COLO829 (cell line): ENCODE results near the gene PLD5.
"Not testable (repeated sequence)": the region's sequence is repeated elsewhere in the genome, so short reads cannot be mapped to it uniquely, and the experiment has no call there.

Source experiments
- DNase-seq: peaks from one replicate; pipeline ENCODE4 v3.0.0; 2012; ENCODE audit warnings: low spot score

The PLD5 gene

DNA sequence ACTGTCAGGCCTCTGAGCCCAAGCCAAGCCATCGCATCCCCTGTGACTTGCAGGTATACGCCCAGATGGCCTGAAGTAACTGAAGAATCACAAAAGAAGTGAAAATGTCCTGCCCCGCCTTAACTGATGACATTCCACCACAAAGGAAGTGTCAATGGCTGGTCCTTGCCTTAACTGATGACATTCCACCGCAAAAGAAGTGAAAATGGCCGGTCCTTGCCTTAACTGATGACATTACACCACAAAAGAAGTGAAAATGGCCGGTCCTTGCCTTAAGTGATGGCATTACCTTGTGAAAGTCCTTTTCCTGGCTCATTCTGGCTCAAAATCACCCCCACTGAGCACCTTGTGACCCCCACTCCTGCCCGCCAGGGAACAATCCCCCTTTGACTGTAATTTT lies 314.2 kb downstream of the PLD5 start:
- DNase-seq = not testable (repeated sequence)

DNA sequence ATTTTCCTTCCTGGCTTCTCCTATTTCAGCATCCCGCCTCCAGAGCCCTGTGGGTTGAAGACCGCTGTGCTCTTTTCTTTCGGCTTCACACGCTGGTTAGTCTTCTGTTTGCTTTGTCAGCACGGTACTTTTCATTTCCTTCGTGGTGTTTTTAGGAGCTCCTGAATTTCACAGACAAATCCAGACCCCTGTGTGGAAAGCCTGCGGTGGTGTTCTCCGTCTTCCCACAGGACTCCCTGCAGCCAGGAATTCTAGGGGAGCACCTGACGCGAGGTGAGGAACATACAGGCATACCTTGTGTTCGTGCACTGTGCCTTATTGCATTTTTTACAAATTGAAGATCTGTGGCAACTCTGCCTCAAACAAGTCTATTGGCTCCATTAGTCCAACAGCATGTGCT lies 315.4 kb downstream of the PLD5 start:
- DNase-seq = no peak

DNA sequence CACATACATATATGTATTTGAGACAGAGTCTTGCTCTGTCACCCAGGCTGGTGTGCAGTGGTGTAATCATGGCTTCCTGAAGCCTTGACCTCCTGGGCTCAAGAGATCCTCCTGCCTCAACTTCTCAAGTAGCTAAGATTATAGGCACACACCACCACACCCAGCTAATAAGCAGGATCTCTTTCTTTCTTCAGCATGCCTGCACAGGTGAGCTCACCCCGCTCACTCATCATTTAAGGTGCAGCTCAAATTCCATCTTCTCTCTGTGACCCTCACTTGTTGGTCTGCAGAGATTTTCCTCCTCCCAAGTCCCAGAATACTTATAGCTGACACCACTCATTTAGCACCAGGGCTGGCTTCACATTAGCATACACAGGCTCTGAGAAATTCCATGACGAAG lies 316.5 kb downstream of the PLD5 start:
- no peak for DNase-seq

DNA sequence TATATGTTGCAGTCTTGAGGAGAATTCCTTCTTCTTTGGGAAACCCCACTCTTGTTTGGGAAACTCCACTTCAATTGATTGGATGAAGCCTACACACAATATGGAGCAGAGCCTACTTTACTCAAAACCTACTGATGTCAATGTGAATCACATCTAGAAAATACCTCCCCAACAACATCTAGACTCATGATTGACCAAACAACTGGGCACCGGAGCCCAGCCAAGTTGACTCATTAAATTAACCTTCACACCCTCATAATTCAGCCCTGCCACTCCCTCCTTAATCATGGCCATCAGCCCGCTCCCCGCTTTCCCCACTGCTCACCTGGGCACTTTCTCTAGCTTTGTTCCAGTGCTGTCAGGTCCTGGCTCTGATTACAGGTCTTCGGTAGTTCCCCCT lies 317.5 kb downstream of the PLD5 start:
- no peak for DNase-seq

DNA sequence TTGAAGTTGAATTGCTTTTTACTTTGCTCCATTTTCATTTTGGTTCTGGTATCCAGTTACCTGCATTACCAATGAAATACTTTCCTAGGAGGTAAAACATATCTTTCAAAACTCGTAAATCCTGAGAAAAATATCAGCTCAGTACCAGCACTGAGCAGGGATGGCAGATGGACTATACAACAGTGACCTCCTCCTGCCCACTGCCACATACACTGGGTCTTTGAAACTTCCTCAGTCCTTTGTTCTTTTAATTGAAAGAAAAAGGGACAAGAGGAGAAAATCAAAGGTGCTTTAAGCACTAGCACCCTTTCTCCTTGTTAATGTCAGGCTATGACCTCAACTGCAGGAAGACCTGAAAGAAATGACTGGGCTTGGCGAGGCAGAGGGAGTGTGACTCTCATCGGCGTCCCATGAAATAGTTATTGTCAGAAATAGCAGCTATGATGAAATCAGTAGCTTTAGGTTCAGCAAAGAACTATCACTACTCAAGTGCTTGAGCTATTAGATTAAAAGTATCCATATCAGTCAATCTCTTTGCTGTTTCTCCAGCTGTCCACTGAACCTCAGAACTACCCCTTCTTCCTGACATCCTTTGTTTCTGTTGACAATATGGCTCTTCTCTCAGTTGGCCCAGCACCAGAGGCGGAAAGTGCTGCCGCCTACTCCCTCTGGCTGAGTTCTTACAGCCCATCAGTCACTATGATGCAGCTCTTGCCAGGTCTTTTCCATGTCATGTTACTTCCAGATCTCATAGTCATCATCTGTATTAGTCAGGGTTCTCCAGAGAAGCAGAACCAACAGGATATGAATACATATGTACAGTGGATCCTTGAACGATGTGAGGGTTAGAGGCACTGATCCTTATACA lies 318.6 kb downstream of the PLD5 start:
- peak; percentile 50 for DNase-seq

DNA sequence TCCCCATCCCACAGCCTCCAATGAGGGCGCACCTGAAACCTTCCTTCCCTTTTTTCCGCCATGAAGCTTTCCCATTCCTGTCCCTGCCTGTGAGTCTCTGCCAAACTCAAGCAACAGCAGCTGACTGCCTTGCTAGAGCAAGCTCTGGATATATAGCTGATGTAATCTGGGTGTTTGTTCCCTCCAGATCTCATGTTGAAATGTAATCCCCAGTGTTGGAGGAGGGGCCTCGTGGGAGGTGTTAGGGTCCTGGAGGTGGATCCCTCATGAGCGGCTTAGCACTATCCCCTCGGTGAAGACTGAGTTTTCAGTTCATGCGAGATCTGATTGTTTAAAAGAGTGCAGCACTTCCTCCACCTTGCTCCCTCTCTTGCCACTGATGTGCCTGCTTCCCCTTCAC lies 321.2 kb downstream of the PLD5 start:
- DNase-seq = no peak

DNA sequence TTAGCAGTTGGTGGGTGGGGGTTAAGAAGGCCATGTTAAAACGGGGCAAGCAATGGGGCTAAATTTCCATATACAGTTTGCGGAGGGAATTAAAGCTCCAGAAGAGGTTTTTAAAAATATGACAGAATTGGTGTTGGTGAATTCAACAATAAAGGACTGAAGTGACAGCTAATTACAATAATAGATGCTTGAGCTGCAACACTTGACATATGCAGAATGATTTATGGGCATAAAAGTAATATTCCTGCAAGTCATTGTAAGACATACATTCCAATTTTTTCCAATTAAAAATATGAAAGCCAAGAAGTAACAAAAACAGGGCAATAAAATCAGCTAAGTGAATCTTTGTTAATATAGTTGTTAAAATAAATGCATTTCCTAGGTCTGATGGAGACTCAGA lies 323.4 kb downstream of the PLD5 start:
- no peak for DNase-seq

DNA sequence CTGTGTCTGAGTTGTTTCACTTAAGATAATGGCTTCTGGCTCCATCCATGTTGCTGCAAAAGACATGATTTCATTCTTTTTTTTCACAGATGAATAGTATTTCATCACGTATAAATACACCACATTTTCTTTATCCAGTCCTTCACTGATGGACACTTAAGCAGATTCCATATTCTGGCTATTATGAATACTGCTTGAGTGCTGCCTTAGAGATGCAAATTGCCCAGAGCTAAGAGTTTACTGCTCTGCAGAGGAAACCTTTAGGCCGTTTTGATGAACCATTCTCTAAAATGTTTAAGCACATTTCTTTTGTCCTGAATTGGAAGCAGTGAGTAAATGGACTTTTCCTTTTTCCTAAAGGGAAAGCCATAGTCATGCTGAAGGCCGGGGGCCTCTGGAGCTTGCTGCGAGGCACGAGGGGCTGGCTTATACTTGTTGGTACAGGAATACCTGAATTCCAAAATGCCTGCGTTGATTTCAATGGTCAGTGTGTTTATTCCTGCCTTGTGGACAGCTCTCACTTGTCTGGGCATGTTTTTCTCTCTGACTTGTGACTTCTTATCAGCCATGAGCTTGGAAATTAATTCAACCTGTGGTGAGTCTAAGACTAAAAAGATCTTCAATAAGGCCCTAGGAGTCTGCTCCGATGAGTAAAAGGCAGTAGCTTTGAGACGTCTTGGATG lies 324.6 kb downstream of the PLD5 start:
- DNase-seq = no peak

DNA sequence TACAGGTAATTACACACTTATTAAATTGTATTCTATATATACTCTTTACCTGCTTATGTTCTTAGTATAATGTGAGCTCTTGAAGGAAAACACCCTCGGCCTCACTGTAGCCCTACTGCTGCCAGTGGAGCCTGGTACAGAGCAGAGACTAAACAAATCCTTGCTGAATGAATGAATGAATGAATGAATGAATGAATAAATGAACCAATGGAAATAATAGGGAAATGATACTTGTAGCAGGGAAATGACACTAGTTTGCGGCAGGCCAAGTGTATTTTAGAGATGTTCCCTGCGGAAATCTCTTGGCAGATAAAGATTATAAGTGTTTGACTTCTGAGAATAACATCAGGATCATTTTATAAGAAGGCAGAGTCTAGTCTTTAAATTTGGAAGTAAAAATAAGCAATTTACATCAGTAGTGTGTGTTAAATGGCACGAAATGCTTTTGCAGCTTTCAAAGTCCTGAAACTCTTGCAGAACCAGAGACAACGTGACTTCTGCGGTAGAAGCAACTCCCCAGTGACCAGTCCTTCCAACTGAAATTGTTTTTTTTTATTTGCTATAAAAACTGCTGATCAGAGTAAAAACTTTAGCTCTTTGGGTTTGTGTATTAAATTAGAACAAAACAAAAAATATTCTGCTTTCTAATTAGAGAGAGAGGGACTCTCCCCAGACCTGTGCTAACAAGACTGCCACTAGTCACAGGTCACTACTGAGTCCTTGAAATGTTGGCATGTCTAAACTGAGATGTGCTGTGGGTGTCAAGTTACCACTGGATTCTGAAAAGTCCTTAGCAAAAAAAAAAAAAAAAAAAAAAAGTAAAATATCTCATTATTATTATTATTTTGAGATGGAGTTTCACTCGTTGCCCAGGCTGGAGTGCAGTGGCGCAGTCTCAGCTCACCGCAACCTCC lies 326.3 kb downstream of the PLD5 start:
- no peak for DNase-seq

DNA sequence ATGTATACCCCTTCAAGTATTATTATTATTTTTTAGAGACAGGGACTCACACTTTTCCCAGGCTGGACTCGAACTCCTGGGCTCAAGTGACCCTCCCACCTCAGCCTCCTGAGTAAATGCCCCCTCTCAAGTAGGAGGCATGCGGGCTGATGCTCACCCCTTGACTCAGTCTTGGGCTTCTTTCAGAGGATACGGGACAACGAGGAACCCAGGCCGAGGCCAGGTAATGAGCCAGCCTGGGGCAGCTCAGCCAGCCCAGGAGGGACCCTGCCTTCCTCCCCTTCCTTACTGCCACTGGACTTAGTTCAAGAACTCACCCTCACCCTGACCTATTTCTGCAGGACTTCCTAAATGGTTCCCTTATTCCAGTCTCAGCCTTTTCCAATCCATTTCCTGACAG lies 327.6 kb downstream of the PLD5 start:
- DNase-seq = no peak

DNA sequence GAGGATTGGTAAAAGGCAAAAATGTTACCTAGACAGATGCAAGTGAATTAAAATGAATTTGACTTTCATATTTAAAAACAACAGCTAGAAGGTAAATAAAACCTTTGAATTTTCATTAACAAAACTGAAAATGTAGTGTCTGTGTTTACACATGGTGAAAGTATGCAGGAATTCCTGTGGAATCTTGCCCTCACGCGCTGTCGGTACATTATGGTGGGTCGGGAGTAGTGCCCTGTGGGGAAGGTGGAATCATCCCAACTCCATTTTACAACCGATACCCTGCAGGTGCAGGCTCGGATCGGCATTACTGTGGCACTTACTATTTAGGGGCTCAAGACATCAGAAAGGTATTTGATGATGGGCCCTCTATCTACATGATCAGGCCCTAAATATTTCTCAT lies 328.4 kb downstream of the PLD5 start:
- no peak for DNase-seq

DNA sequence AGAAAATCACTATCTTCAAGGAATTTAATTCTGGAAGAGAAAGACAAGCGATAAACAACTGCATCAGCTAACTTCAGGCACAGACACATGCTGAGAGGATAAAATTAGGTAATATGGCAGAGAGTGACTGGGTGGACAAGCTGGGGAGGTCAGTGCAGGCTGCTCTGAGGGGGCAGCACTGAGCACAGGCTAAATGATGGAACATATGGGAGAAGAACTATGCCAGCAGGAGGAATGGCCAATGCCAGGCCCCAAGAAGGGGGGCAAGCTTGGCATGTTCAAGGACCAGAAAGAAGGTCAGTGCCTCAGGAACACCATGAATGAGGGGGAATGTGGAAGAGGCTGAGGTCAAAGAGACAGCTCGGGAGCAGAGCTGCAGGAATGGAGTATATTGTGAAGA lies 334.9 kb downstream of the PLD5 start:
- DNase-seq = no peak

DNA sequence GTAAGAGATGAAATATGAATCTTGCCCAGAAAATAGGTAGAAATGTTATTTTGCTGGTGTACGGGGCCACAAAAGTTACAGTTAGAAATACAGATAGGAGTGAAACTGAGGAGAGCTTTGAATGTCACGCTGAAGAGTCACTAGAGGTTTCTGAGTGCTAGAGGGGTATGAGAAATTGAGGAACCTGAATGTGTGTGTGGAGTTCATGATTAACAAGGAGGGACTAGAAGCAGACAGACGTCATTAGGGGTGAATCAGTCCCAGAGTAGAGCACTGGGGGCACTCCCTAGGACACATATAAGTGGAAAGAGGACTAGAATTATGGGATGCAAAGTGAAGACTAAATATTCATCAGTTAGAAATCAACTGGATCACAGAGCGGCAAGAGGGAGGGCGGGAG lies 336.7 kb downstream of the PLD5 start:
- DNase-seq = no peak

DNA sequence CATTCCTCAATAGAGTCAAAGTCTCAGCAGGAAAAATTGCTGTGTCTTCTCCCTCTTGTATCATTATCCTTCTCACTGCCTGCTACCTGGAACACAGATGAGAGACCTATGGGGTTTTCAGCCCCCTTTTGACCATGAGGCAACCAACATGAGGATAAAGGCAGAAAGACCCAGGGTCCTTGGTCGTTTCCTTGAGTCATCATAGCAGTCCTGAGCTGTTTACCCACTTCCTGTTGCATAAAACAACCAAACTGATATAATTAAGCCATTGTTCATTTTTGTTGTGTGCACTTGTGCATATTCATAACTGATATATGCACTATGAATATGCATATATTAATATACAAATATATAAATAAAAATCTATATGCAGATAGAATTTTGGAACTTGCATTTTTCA lies 337.3 kb downstream of the PLD5 start:
- no peak for DNase-seq

DNA sequence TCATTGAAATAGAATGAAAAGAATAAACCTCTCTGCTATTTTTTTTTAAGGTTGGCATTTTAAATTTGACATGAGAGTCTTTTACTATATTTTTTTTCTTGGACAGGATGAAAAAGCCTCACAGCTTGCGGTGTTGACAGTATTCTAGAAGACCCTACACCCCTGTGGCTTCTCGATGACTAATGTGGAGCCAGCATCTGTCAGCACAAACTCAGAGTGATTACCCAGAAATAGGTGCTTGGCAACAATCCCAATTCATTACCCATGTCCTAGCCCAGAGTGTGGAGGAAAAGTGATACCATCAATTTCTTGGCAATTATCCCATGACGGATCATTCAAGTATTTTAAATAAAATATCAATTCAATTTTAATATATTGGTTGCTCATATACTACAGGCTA lies 338.8 kb downstream of the PLD5 start:
- no peak for DNase-seq

DNA sequence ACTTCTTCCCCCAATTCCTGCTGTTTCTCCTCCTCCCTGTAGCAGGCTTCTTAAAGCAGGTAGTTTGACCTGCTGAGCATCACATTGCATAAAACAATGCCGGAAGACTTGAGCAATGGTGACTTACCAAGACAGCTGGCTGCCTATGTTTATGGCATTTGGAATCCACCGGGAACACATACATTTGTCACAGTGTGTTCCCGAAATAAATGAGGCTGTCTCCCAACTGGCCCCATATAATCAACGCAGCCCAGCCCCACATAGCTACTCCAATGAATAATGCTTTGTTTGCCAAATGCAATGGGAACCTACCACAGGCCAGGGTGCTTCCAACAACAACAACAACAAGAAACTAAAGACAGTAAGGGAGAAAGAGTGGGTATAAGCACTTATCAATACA lies 339.5 kb downstream of the PLD5 start:
- no peak for DNase-seq

DNA sequence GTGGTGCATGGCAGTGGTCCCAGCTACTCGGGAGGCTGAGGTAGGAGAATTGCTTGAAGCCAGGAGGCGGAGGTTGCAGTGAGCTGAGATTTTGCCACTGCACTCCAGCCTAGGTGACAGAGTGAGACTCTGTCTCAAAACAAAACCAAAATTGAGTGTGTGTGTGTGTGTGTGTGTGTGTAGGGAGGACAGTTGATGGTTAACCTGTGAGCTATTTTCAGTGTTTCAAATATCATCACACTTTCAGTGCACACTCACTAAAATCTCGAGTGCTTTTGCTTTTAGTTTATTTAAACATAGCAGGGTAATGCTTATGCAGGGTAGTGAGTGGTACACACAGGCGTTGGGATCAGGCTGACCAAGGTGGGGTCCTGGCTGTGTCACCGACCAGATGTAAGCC lies 344.7 kb downstream of the PLD5 start:
- DNase-seq = not testable (repeated sequence)

DNA sequence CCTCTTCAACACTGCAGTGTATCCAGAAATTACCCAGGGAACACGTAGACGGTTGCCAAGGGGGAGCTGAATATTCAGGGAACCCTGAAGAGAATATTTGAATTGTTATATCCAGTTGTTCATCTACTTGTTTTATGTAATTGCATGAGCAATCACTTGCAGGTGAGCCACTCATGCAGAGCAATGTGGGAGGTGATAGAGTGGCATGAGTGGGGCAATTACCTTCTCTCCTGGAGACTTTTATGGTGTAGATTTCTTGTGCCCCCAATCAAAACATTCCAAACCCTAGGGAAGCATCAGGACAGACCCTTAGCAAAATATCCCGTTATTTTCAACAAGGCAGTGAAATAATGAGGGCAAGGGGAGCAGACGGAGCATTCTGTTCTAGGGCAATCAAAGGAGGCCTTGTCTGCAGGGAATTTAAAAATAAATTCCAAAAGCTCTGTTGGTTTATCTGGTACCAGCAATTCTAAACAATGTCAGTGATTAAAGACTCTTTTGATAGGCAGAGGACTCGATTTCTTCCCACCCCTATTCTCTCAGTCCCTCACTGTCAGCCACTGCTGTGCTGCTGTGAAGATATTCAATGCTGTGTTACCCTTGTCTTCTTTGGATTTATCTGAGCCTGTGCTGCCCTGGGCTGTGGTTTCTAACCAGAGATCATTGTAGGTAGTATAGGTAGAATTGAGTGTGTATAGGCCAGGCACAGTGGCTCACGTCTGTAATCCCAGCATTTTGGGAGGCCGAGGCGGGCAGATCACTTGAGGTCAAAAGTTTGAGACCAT lies 345.4 kb downstream of the PLD5 start:
- DNase-seq = no peak

DNA sequence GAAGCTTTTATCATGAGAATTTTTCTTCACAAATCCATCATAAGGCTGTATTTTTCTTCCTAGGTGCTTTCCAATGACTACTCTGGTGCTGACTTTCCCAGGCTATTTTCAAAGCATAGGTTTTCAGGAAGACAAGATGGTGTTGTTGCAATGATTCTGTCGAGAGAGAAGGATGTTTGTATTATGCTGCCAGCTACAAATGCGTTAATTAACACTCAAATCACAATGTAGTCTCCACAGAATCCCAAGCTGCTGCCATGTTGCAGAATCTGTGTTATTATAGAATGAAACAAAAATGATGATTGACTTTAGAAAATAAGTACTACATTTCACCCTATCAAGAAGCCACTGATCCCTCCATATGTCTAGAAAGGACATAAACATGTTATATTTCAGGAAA lies 346.1 kb downstream of the PLD5 start:
- DNase-seq = no peak

DNA sequence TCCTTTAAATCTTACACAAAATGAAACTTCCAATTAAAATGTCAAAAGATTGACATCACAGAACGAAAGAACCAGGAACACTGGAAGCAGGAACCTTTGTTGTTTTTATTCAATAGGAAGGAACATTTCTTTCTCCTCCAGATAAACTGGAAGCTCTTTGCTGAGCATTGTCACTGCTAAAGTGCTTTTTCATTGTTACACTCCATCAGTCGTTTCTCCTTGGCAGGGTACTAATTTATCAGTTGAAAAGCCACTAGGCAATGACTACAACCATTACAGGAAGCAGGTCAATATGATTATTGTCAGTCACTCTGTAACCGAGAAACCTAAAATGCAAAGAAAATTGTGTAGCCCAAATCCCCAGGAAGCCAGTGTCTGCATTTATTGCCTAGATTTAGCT lies 362.4 kb downstream of the PLD5 start:
- no peak for DNase-seq

DNA sequence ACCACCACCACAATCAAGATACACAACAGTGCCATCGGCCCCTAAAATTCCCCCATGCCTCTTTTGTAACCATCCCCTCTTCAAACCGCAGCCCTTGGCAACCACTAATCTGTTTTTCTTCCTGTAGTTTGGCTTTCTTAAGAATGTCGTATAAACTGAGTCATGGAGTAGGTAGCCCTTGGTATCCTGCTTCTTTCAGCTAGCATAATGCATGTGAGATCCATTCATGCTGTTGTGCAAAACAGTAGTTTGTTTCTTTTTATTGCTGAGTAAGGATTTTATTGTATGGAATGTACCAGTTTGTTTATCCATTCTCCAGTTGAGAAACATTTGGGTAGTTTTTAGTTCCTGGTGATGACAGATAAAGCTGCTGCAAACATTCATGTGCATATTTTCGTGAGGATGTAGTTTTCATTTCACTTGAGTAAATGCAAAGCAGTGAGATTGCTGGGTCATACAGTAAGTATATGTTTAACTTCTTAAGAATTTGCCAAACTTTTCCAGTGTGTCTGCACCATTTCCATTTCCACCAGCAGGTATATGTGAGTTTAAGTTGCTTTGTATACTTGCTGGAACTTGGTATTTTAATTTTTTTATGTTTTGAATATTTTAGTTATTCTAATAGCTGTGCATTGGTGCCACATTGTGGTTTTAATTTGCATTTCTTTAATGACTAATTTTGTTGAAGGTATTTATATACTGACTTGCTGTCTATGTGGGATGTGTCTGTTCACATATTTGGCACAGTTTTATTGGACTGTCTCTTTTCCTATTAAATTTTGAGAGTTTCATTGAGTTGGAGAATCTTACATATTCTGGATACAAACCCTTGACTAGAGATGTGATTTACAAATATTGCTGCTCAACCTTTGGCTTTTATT lies 377.2 kb downstream of the PLD5 start:
- DNase-seq = no peak
